Adipose tissue (tissue), 3 donors: ENCODE results near the gene TPI1. TPM values are rescaled to one million over a fixed set of nuclear protein-coding genes. Genes with fewer than 3 reads are reported as not detected.
"Not testable (repeated sequence)": the region's sequence is repeated elsewhere in the genome, so short reads cannot be mapped to it uniquely, and the experiment has no call there.

Experiments used
- H3K27ac ChIP-seq: one replicate; pipeline ENCODE4 v1.5.1; 2013; ENCODE audit warnings: low read depth, low read length
- WGBS, 3 donors: extraction: QIAGEN DNeasy Blood & Tissue Kit; methylation state at CpG; one replicate each; pipeline ENCODE4 v1.1.7; 2013; 5-methylcytosine and 5-hydroxymethylcytosine counted together
- polyA plus RNA-seq, 3 donors: library from polyadenylated mRNA; stranded (reverse); fragments of 200-250 nt; gene quantifications; one replicate each; pipeline ENCODE4 v1.2.3, GENCODE V29; 2013
- donor health status: healthy with polysubstance abuse.
- donor health status: Bipolar disorder and iron deficiency.
- donor health status: healthy.

The TPI1 gene
- polyA plus RNA-seq, 3 donors = 244 to 500 (median 371) TPM

DNA sequence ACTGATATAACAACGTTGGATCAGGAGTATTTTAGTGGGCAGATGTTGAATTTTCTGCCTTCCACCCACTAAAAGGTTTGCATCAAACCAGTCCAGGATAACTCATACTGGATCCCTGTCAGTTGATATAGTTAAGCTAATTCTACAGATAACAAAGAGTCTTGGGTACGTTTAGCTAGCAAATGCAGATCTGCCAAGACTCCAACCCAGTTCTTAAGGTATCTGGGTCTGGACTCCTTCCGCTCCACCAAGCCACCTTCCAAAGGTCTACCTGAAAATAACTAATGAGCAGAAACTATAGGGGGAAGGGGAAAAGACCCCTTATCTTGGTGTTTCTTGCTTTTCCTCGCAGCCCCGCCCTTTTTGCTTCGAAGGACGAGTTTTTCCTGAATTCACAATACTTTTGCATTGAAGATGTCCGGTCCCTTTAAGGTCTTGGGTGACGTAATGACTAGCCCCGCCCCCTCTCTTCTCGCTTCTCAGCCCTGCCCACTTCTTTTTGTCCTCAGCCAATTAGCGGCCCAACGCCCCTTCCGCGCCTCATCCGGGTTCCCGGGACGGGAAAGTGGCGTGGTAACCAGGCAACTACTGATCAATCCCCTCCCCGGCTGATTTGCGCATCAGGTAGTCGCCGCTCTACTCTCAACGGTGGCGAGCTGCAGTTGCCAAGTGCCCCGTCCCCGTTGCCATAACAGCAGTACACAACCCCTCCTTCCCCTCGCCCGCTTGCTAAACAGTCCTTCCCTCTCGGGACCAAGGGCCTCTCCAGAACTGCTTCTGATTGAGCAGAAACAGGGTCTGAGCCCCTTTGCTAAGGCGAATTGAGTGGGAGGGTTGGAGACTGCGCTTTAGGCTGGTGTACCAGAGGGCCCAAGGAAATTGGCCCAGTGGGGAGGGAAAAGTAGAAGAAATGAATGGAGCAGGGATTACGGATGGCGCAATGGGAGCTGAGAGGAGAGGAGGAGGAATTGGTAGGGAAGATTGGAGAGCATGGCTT lies 37.2 kb downstream of the TPI1 start, which contains the start of gene LRRC23:
Gene LRRC23, plus strand, starts transcription at position 543 of the 997 bp plus-strand sequence. CDS start 812 bp downstream, outside the sequence.
- no peak within 1 kb of the TSS for H3K27ac ChIP-seq
- WGBS, 3 donors = 4 to 5% (median 5%) methylated on average over 34 of the region's 34 CpGs

DNA sequence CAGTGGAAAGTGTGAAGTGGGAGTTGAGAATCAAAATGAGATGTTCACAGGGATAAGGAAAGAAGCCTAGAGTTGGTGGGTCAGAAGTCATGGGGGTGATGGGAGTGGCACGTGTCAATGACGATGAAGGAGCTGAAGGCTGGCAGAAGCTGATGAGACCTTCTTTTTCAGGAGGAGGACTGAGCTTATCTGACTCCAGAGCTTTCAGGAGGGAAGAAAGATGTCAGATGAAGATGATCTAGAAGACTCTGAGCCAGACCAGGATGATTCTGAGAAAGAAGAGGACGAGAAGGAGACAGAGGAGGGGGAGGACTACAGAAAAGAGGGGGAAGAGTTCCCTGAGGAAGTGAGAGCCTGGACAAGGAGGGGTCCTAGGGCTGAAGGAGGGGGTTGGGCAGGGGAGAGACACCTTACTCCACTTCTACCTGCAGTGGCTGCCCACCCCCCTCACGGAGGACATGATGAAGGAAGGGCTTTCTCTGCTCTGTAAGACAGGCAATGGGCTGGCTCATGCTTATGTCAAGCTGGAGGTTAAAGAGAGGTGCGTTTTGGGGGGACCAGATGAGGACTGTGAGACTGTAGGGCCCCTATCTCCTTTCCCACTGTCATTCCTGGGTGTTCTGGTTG lies 38.2 kb downstream of the TPI1 start:
- 63 to 75% (median 64%) methylated on average over 5 of the region's 5 CpGs for WGBS, 3 donors
- no peak overlapping the region for H3K27ac ChIP-seq

- not testable (repeated sequence) for H3K27ac ChIP-seq
- 94 to 97% (median 95%) methylated on average over 11 of the region's 11 CpGs for WGBS, 3 donors
Measured at GRCh38 chr12:6908141-6908540, 40.8 kb downstream of the TPI1 start.

- 91 to 92% (median 91%) methylated on average over 4 of the region's 4 CpGs for WGBS, 3 donors
- H3K27ac ChIP-seq = no peak overlapping the region
Measured at GRCh38 chr12:6909421-6910145, 42.3 kb downstream of the TPI1 start.

- H3K27ac ChIP-seq = no peak overlapping the region
- 78 to 95% (median 91%) methylated on average over 15 of the region's 15 CpGs for WGBS, 3 donors
Measured at GRCh38 chr12:6912164-6912935, 45.0 kb downstream of the TPI1 start.

DNA sequence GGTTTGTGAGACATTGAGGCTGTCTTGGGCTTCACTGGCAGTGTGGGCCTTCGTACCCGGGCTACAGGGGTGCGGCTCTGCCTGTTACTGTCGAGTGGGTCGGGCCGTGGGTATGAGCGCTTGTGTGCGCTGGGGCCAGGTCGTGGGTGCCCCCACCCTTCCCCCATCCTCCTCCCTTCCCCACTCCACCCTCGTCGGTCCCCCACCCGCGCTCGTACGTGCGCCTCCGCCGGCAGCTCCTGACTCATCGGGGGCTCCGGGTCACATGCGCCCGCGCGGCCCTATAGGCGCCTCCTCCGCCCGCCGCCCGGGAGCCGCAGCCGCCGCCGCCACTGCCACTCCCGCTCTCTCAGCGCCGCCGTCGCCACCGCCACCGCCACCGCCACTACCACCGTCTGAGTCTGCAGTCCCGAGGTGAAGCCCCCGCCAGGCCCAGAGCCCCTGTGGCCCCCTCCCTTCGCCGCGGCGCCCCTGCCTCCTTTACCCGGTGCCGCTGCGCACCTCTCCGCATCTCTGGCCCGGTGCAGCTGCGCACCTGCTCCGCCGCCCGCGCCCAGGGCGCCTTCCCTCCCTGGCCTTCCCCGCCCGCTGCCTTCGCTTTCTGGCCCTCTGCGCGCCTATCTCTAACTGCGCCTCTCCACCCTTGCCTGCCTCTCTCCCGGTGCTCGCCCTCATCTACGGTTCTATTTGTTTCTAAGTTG lies 47.1 kb downstream of the TPI1 start, which contains the start of gene ENO2:
Gene ENO2, plus strand, starts transcription at position 335 of the 701 bp plus-strand sequence. CDS start 1,253 bp downstream, outside the sequence.
- 0 to 1% (median 1%) methylated on average over 49 to 68 of the region's 68 CpGs for WGBS, 3 donors

DNA sequence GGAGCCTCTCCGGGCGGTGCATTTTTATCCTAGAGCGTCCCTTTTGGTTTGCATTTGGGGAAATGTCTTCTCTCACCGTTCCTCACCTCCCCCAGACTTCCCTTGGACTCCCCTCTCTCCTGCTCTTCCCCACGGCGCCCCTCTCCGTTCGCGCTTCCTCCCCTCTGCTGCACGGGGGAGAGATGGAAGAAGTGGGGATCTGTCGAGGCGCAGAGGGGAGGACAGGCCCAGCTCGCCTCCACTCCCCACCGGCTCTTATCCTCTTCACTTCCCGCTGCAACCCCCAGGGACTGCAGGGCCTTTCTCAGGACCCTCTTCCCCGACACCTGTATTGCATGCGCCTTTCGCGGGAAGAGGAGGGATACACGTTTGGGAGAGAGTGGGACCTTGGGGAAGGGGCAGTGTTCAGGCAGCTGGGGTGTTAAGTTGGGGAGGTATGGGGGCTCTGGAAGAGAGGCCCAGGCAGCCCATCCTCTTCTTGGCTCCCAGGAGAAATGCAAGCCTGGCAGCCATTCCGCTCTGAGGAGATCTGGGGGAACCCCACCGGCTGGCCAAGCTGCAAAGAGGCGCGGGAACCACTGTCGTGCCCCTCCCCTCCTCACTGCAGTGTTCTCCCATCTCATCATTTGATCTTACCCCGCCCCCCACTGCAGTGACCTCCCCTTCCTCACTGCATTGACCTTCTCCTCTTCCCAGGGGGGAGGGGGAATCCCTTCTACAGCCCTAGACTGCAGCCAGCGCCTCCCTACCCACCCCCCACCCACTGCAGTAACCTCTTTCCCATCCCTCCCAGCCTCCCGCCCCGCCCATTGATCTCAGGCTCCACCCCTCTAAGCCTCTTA lies 47.8 kb downstream of the TPI1 start:
- H3K27ac ChIP-seq = no peak overlapping the region
- WGBS, 3 donors = 17 to 25% (median 23%) methylated on average over 27 to 29 of the region's 29 CpGs

More for the DNA sequence above, 47.1 kb downstream of the TPI1 start, which contains the start of gene ENO2:
- H3K27ac ChIP-seq = no peak within 1 kb of the TSS

DNA sequence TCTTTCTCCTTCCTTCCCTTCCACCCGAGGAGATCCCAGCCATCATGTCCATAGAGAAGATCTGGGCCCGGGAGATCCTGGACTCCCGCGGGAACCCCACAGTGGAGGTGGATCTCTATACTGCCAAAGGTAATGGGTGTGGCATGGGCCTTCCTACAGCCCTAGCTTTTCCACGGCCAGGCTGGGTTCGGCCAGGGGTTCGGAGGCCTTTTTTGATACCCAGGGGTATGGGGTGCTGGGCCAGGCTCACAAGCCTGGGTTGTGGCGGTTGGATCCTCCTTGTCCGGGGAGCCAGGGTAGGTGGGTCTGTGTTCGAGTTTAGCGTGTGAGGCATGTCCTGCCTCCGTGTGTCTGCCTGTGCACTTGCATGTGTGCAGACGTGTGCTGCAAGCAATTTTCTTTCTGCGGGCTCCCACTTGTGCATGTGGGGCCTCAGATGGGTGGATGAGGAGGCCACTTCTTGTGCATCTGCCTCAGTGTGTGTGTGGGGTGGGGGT lies 48.5 kb downstream of the TPI1 start:
- no peak overlapping the region for H3K27ac ChIP-seq
- WGBS, 3 donors = 82 to 85% (median 83%) methylated on average over 14 of the region's 14 CpGs

DNA sequence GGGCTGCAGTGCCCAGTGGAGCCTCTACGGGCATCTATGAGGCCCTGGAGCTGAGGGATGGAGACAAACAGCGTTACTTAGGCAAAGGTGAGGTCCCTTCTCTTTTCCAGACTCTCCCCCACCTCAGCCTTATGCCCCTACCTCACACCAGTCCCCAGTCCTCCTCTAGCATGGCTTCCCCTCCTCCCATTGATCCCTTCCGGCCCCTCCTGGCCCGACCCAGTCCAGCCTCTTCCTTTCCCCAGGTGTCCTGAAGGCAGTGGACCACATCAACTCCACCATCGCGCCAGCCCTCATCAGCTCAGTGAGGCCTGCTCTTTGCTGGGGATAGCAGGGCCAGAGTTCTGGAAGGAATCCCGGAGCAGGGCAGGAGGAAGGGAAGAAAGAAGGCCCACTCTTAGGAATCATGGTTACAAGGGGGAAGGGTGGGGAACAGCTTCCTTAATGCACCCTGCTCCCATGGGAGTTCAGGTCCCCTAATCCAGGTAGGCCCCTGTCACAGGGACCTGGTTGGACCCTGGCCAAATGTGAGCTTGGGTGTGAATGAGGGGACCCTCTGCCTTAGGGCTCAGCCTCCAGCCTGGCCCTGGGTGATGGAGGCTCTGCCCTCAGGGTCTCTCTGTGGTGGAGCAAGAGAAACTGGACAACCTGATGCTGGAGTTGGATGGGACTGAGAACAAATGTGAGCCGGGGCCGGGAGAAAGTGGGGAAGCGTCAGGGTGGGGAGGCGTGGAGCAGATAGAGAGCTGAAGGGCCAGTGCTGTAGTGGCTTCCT lies 49.3 kb downstream of the TPI1 start:
- WGBS, 3 donors = 91 to 94% (median 93%) methylated on average over 11 of the region's 11 CpGs
- no peak overlapping the region for H3K27ac ChIP-seq

- WGBS, 3 donors = 76 to 82% (median 77%) methylated on average over 14 of the region's 14 CpGs
- H3K27ac ChIP-seq = no peak overlapping the region
Measured at GRCh38 chr12:6917491-6918231, 50.3 kb downstream of the TPI1 start.

GRCh38 chr12:6919588-6919987 lies 52.3 kb downstream of the TPI1 start:
- no peak overlapping the region for H3K27ac ChIP-seq
- 66 to 70% (median 68%) methylated on average over 7 of the region's 7 CpGs for WGBS, 3 donors
